A549 treated with GW870086 at 1 μM for 4 hours (cell line): Measurements from ENCODE around the gene MSRB3. TPM values are rescaled to one million over a fixed set of nuclear protein-coding genes. Genes with fewer than 3 reads are reported as not detected.

Source experiments
- total RNA-seq: library from RNA; stranded (reverse); fragments of 200-300 nt; extraction: Qiagen RNA extraction; gene quantifications from 5 replicates; pipeline ENCODE4 v1.2.3, GENCODE V29; 2022; ENCODE audit warnings: low read depth

MSRB3 gene
- 20.5 to 25.4 TPM (median 21.0 TPM) in 5 replicates for total RNA-seq

GRCh38 chr12:65278576-65279368 lies at the start of gene MSRB3:
Gene MSRB3 (plus strand): TSS chr12:65278683. CDS start chr12:65308580, 29,897 bp downstream.

Other genes starting within 250 kb of the MSRB3 start
- not detected in 5 replicates for gene WIF1, start 157.4 kb upstream of the MSRB3 start, total RNA-seq
- 7.2 to 13.6 TPM (median 10.6 TPM) in 5 replicates for gene LEMD3, start 109.1 kb upstream of the MSRB3 start, total RNA-seq